Measurements from ENCODE around the gene SLC9B1. TPM values are rescaled to one million over a fixed set of nuclear protein-coding genes. Genes with fewer than 3 reads are reported as not detected.
A peak's percentile ranks its signal among the peaks of the same experiment; 100 is the strongest.

Gene SLC9B1, protein sequence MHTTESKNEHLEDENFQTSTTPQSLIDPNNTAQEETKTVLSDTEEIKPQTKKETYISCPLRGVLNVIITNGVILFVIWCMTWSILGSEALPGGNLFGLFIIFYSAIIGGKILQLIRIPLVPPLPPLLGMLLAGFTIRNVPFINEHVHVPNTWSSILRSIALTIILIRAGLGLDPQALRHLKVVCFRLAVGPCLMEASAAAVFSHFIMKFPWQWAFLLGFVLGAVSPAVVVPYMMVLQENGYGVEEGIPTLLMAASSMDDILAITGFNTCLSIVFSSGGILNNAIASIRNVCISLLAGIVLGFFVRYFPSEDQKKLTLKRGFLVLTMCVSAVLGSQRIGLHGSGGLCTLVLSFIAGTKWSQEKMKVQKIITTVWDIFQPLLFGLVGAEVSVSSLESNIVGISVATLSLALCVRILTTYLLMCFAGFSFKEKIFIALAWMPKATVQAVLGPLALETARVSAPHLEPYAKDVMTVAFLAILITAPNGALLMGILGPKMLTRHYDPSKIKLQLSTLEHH
- total RNA-seq, result under 1 TPM; 0.47 to 0.68 (median 0.56) TPM

DNA sequence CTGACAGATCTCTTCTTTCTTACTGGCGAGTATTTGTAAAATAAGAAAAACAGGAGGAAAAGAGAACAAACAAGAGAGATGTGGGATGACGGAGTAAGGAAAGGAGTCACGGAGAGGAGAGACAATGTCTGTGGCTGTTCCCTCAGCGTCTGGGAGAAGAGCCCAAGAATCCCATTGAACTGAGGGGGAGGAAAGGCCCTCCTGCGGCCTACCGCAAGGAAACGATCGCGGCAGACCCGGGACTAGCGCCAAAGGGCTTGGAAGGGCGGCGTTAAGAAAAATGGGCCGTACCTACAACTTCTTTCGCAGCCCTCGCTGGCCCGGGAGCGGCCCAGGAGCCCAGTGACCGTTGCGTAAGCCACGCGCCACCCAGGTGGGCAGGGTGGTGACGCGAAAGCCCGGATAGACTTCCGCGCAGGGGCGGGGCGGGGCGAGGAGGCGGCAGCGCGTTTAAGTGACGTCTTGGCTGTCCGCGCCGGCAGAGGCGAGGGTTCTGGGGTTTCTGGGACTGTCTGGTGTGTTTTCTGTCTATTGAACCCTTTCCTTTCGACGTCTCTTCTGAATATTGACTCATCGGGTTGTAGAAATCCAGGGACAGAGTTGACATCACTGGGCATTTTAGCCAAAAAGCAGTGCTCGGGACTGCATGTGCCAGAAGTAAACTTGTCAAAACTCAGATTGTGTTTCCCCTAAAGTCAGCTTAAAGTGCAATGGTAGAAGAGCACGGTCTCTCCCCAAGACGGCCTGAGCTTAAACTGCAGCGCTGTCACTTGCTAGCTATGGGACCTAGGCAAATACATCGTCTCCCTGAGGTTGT is at the start of gene SLC9B1:
TSS of gene SLC9B1 (minus strand) at position 398 of the 817 bp plus-strand sequence. CDS start 27,994 bp downstream, outside the sequence.
- Mint-ChIP-seq H3K4me1 (ENCODE audit: low read depth) (peaks cover 24% of the 10 kb centered on the region), H3K9me3 (no peaks in the 10 kb centered on the region), H3K36me3 (ENCODE audit: insufficient read depth) (no peaks in the 10 kb centered on the region), H3K27me3 (ENCODE audit: low read depth) (no peaks in the 10 kb centered on the region), H3K4me3 (peak within 1 kb of the TSS; percentile 84)
- peak; percentile 97 to 98 for ATAC-seq
- DNase-seq, result peak; percentile 92

DNA sequence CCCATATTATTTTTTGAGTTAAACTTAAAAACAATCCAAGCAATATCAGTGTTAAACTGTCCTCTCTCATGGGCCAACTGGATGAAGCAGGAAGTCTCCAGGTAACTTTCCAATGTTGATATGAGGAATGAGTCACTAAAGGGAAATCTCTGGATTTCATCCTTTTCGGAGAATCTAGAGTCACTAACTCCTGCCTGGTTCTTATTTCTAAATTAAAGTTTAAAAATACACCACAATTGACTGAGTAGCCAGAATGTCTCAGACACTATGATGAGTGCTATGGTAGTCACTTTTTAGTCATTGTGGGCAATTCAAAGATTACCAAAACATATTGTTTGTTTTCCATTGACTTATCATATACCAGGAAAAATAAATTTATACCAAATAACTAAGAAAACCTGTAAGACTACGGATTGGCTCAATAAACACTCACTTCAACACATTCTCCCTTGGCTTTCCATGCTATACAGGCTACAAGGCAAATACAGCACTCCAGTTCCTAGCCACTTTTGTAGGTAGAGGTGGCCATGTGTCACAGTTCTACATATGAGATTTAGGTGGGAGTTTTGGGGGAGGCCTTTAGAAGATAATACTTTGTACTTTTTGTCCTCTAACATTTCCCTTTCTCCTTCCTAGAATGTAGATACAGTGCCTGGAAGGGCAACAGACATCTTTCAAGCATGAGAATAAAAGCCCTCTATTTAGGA is 48.5 kb upstream of the SLC9B1 start:
- no peak for DNase-seq
- Mint-ChIP-seq H3K9me3 (no peaks in the 10 kb centered on the region), H3K4me1 (ENCODE audit: low read depth) (peaks cover 18% of the 10 kb centered on the region), H3K4me3 (no peak overlapping the region), H3K27me3 (ENCODE audit: low read depth) (no peaks in the 10 kb centered on the region), H3K36me3 (ENCODE audit: insufficient read depth) (peaks cover 26% of the 10 kb centered on the region)
- peak; percentile 80 to 85 for ATAC-seq

DNA sequence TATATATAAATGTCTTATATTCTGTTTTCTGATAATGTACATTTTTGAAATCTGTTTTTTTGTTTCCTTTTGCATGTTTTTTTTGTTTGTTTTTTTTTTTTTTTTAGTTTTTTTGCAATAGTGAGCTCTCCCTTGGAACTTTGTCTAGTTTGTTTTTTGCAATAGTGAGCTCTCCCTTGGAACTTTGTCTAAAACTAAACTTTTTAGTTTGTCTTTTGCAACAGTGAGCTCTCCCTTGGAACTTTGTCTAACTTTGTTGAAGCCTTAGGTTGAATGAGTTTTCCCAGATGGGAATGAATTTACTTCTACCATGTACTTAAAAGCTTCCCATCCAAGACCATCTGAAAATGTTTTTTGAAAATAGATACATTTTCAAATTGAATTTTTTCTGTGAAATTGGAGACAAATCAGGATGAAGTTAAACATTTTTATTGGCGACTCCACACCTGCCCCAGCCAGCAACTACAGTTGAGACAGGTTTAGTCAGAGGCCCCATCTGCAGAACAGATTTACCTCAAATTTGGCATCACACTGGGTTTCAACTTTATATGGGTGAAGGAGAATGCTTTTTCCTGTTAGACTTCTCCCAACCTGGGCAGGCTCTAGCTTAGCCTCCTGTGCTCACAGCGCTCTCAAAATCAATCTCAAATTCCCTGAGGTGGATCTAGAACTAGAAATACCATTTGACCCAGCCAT is 41.1 kb upstream of the SLC9B1 start:
- H3K36me3 Mint-ChIP-seq (ENCODE audit: insufficient read depth), result peaks cover 18% of the 10 kb centered on the region
- H3K4me1 Mint-ChIP-seq (ENCODE audit: low read depth), result no peaks in the 10 kb centered on the region
- ATAC-seq, result no peak
- no peaks in the 10 kb centered on the region for H3K27me3 Mint-ChIP-seq (ENCODE audit: low read depth)
- no peak for DNase-seq
- H3K9me3 Mint-ChIP-seq, result no peaks in the 10 kb centered on the region
- H3K4me3 Mint-ChIP-seq, result no peak overlapping the region

DNA sequence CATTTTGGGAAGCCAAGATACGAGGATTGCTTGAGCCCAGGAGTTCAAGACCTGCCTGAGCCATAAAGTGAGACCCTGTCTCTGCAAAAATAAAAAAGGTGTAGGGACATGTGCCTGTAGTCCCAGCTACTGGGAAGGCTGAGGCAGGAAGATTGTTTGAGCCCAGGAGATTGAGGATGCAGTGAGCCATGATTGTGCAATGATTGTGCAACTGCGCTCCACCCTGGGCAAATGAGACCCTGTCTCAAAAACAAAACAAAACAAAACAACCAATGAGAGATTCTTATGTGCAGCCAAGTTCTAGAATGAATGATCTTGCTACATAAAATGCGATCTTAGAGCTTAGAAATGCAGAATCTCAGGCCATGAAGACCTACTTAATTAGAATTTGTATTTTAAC is 34.5 kb upstream of the SLC9B1 start:
- Mint-ChIP-seq H3K4me1 (ENCODE audit: low read depth) (peaks cover 8% of the 10 kb centered on the region), H3K4me3 (no peak overlapping the region), H3K36me3 (ENCODE audit: insufficient read depth) (peaks cover 7% of the 10 kb centered on the region), H3K9me3 (no peaks in the 10 kb centered on the region), H3K27me3 (ENCODE audit: low read depth) (no peaks in the 10 kb centered on the region)
- ATAC-seq (no peak), DNase-seq (no peak)

DNA sequence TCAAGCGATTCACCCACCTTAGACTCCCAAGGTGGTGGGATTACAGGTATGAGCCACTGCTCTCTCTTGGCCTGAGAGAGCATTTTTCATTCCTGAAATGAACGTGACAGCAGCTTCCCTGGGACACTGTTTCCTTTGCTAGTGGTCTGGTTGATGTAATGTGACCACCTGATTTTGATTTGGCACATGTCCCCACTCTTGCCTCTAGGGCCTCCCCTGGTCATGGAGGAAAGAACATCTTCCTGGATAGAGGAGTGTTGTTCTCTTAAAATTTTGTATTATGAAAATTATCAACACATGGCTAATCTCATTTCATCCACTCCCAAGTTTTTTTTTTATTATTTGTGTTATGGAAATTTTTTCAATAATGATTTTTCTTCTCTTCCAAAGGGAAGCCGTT is 33.3 kb upstream of the SLC9B1 start:
- H3K4me3 Mint-ChIP-seq, result no peak overlapping the region
- peaks cover 8% of the 10 kb centered on the region for H3K4me1 Mint-ChIP-seq (ENCODE audit: low read depth)
- H3K9me3 Mint-ChIP-seq, result no peaks in the 10 kb centered on the region
- DNase-seq (no peak), ATAC-seq (no peak)
- no peaks in the 10 kb centered on the region for H3K27me3 Mint-ChIP-seq (ENCODE audit: low read depth)
- peaks cover 7% of the 10 kb centered on the region for H3K36me3 Mint-ChIP-seq (ENCODE audit: insufficient read depth)

DNA sequence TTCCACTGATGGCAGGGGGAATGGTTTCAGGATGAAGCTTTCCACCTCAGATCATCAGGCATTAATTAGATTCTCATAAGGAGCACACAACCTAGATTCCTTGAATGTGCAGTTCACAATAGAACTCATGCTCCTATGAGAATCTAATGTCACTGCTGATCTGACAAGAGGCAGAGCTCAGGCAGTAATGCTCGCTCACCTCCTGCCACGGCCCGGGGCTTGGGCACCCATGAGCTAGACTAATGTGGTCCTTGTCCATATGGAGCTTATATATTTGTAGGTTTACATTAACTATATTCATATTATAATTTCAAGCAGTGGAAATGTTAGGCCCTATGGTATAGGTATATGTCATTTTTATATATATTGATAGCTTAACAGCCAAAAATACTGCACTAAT is 32.6 kb upstream of the SLC9B1 start:
- peaks cover 10% of the 10 kb centered on the region for H3K36me3 Mint-ChIP-seq (ENCODE audit: insufficient read depth)
- no peak overlapping the region for H3K4me3 Mint-ChIP-seq
- peaks cover 8% of the 10 kb centered on the region for H3K4me1 Mint-ChIP-seq (ENCODE audit: low read depth)
- ATAC-seq, result no peak
- DNase-seq, result no peak
- no peaks in the 10 kb centered on the region for H3K9me3 Mint-ChIP-seq
- no peaks in the 10 kb centered on the region for H3K27me3 Mint-ChIP-seq (ENCODE audit: low read depth)

DNA sequence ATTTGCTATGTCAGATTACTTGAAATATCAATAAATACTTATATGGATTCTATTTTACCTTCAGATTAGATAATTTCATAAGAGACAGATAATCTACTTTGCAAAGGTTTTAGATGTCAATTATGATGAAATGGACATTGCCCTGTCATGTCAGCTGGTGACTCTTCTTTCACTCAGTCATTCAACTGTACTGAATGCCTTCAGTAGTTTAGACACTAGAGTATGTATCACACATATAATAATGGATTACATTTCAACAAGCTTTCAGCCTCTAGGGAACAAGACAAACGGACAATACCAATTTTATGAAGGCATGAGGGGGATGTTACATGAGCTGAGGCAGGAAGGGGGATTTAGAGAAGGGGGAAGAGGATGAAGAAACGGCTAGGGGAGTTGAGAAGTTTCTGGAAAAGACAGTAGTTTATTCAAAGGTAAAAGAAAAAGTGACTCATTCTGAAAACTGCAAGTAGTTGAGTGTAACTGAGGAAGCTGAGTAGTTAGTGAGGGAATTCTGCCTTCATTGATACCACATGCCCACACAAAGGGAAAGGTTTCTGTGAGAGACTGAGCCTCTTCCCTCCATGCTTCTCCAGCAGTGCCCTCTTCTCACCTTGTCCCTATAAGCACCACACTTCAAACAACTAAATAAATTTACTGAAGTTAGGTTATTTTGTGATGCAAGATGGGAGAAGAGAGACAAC is 31.4 kb upstream of the SLC9B1 start:
- ATAC-seq (no peak), DNase-seq (no peak)
- H3K9me3 Mint-ChIP-seq, result no peaks in the 10 kb centered on the region
- H3K4me1 Mint-ChIP-seq (ENCODE audit: low read depth), result peaks cover 9% of the 10 kb centered on the region
- H3K27me3 Mint-ChIP-seq (ENCODE audit: low read depth), result no peaks in the 10 kb centered on the region
- no peak overlapping the region for H3K4me3 Mint-ChIP-seq
- peaks cover 17% of the 10 kb centered on the region for H3K36me3 Mint-ChIP-seq (ENCODE audit: insufficient read depth)

DNA sequence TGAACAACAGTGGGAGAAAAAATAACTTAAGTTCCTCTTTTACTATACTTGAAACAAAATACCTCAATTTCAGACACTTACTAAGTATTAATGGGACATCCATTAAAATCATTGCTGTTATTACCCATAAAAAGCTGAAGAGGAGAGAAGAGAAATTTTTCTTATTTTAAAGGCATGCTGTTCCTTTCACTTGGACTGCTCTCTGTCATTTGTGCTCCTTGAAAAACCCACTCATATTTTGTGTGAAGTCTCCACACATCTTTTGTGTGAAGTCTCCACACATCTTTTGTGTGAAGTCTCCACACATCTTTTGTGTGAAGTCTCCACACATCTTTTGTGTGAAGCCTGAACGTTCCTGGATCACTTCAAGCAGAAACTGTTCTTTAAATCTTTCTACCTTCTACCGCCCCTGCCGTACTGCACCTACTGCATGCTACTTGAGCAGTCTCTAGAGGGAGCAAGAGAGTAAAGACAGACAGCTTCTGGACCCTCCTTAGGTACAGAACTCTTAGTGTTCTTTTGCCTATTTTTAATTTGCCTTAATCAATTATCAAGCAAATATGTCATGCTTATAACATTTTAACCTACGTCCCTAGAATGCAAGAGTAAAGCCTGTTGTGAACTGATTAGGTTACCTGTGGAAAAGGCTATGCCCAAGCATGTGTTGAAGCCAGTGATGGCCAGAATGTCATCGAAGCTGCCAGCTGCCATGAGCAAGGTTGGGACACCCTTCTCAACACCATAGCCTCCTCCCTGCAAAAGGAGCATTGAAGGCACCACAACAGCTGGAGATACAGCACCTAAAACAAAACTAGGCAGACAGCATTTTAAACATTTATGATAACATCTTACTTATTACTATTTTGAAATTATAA is 27.1 kb upstream of the SLC9B1 start:
- H3K4me1 Mint-ChIP-seq (ENCODE audit: low read depth), result peaks cover 9% of the 10 kb centered on the region
- peaks cover 30% of the 10 kb centered on the region for H3K36me3 Mint-ChIP-seq (ENCODE audit: insufficient read depth)
- ATAC-seq (peak; percentile 90 to 96), DNase-seq (peak; percentile 18)
- no peak overlapping the region for H3K4me3 Mint-ChIP-seq
- no peaks in the 10 kb centered on the region for H3K27me3 Mint-ChIP-seq (ENCODE audit: low read depth)
- H3K9me3 Mint-ChIP-seq, result no peaks in the 10 kb centered on the region

DNA sequence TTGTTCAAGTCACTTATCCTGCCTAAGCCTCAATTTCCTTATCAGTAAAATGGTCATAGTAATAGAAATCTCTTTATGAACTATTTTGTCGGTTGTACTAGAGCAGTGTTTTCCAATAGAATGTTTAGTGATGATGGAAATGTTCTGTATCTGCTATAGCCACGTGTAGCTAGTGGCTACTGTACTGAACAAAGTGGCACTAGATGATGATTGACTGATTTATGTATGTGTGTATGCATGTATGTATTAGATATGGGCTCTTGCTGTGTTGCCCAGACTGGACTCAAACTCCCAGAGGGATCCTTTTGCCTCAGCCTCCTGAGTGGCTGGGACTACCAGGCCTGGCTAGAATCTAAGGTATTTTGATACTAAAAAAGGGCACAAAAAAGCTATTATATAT is 24.7 kb upstream of the SLC9B1 start:
- Mint-ChIP-seq H3K27me3 (ENCODE audit: low read depth) (no peaks in the 10 kb centered on the region), H3K36me3 (ENCODE audit: insufficient read depth) (peaks cover 29% of the 10 kb centered on the region), H3K4me3 (no peak overlapping the region), H3K4me1 (ENCODE audit: low read depth) (peaks cover 2% of the 10 kb centered on the region), H3K9me3 (no peaks in the 10 kb centered on the region)
- ATAC-seq, result no peak
- DNase-seq, result no peak

DNA sequence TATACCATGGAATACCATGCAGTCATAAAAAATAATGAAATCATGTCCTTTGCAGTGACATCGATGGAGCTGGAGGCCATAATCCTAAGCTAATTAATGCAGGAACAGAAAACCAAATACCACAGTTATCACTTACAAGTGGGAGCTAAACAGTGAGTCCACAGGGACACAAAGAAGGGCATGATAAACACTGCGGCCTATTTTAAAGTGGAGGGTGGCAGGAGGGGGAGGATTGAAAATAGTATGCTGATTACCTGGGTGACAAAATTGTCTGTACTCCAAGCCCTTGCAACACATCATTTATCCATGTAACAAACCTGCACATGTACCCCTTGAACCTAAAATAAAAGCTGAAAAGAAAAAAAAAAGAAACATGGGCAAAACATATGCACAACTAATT is 16.7 kb upstream of the SLC9B1 start:
- Mint-ChIP-seq H3K27me3 (ENCODE audit: low read depth) (no peaks in the 10 kb centered on the region), H3K4me3 (no peak overlapping the region), H3K36me3 (ENCODE audit: insufficient read depth) (peaks cover 18% of the 10 kb centered on the region), H3K9me3 (no peaks in the 10 kb centered on the region), H3K4me1 (ENCODE audit: low read depth) (no peaks in the 10 kb centered on the region)
- DNase-seq (no peak), ATAC-seq (no peak)

DNA sequence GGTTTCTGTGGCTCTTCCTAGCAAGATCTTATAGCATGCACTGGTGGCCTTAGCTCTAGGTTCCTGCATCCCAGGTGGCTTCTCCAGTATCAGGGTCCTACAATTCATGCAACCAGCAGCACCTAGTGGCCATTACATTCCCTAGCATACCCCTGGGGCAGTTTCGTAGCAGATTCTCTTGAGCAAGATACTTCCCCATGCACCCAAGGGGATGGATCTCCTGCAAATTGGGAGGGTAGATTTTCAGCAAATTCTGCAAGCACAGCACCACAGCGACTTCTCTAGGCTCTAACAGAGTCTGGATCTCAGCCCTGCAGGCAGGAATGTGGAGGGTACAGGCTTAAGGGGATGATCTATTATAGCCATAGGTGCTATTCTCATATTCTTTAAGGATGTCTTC is 13.1 kb upstream of the SLC9B1 start:
- no peaks in the 10 kb centered on the region for H3K9me3 Mint-ChIP-seq
- H3K36me3 Mint-ChIP-seq (ENCODE audit: insufficient read depth), result peaks cover 34% of the 10 kb centered on the region
- no peaks in the 10 kb centered on the region for H3K27me3 Mint-ChIP-seq (ENCODE audit: low read depth)
- no peaks in the 10 kb centered on the region for H3K4me1 Mint-ChIP-seq (ENCODE audit: low read depth)
- H3K4me3 Mint-ChIP-seq, result no peak overlapping the region
- DNase-seq, result no peak
- no peak for ATAC-seq

DNA sequence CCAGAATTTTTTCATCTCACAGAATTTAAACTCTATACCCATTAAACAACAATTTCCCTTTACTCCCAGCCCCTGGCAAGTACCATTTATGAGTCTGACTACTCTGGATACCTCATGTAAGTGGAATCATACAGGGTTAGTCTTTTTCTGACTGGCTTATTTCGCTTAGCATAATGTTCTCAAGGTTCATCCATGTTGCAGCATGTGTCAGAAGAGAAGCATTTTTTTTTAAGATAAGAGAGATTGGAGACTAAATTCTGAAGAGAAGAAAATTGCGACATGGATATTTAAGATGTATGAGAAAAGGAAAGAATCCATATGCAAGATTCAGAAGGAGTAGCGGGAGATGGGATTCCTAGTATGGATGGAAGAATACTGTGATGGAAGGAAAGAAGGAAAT is 11.3 kb upstream of the SLC9B1 start:
- peaks cover 2% of the 10 kb centered on the region for H3K4me1 Mint-ChIP-seq (ENCODE audit: low read depth)
- H3K36me3 Mint-ChIP-seq (ENCODE audit: insufficient read depth), result peaks cover 21% of the 10 kb centered on the region
- H3K4me3 Mint-ChIP-seq, result no peak overlapping the region
- H3K9me3 Mint-ChIP-seq, result no peaks in the 10 kb centered on the region
- ATAC-seq, result no peak
- DNase-seq, result no peak
- H3K27me3 Mint-ChIP-seq (ENCODE audit: low read depth), result no peaks in the 10 kb centered on the region

DNA sequence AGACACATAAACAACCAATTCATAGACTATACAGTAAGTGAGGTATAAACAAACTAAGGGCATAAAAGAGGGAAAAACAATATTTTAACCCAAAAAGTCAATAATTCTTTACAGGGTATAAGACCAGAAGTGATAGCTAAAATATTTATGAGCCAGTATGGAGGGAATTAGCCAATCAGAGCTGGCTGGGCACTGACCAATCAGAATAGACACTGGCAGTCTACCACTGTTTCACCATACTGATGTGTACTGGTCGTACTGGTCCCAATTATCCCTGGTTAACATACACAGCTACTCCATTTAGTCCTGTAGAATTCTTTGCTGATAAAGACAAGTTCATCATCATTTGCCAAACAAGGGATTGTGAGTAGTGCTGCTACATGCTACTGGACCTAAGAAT is 9.8 kb upstream of the SLC9B1 start:
- no peak for ATAC-seq
- peaks cover 5% of the 10 kb centered on the region for H3K4me1 Mint-ChIP-seq (ENCODE audit: low read depth)

More for the DNA sequence above, 9.8 kb upstream of the SLC9B1 start:
- DNase-seq, result no peak
- Mint-ChIP-seq H3K36me3 (ENCODE audit: insufficient read depth) (peaks cover 19% of the 10 kb centered on the region), H3K9me3 (no peaks in the 10 kb centered on the region), H3K27me3 (ENCODE audit: low read depth) (no peaks in the 10 kb centered on the region), H3K4me3 (no peak overlapping the region)
